GM12872 (cell line): ENCODE measurements around the gene PDE4D.

Experiments used
- CTCF ChIP-seq: IDR thresholded peaks from 3 replicates; pipeline ENCODE4 v1.5.1; 2011; ENCODE audit warnings: low read depth, mild to moderate bottlenecking, low read length, moderate library complexity; ENCODE audit not compliant: insufficient read depth

The PDE4D gene

DNA sequence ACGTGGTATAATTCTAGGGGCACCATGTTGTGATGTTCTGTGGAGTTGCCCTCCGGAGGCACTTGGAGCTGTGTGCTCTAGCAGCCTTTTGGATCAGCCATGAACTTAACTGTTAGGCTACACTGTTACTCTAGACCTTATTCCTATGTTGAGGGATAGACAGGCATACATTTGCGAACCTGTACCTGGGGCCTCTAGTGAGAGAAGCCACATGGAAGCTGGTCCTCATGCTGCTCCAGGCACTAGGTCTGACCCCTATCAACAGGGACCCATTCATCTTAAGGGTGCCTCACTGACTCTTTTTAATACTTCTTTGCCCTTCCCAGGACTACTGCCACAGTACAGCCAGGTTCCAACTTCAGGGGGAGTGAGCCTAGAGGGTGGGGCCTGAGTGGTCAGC is 715.9 kb downstream of the PDE4D start:
- no peak for TF ChIP-seq CTCF

- peak; percentile 68 for TF ChIP-seq CTCF
Observed at GRCh38 chr5:59174248-59174844, 719.2 kb downstream of the PDE4D start.

- no peak for TF ChIP-seq CTCF
Observed at GRCh38 chr5:59173578-59173977, 719.9 kb downstream of the PDE4D start.

GRCh38 chr5:59171131-59171530 is 722.4 kb downstream of the PDE4D start:
- no peak for TF ChIP-seq CTCF

DNA sequence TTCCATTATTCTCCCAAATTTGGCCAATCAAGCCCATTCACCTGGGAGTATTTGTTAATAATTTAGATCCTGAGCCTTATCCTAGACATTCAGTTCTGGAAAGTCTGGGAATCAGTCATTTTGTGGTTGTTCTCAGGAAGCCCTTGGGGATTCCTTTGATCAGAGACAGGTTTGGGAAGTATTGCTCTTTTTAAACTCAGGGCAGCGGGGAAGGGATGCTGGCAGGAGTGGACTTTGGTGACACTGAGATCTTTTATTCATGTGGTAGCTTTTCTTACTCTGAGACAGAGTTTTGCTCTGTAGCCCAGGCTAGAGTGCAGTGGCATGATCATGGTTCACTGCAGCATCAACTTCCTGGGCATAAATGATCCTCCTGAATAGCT is 723.8 kb downstream of the PDE4D start:
- no peak for TF ChIP-seq CTCF

GRCh38 chr5:59169081-59169767 is 724.3 kb downstream of the PDE4D start:
- no peak for TF ChIP-seq CTCF

GRCh38 chr5:59168067-59168466 is 725.5 kb downstream of the PDE4D start:
- no peak for TF ChIP-seq CTCF
